Calu3 (cell line): ENCODE data around the gene TIPRL. TPM values are rescaled to one million over a fixed set of nuclear protein-coding genes. Genes with fewer than 3 reads are reported as not detected.

ENCODE experiments used
- BruUV-seq: library from RNA; stranded (reverse); fragments of 400-500 nt; replicated peaks from 2 replicates; lab custom pipeline; 2021; lab: Mats Ljungman, UMichigan
- CTCF ChIA-PET: fragments of 300-600 bp; sonication (Branson Sonifier 250); formaldehyde crosslinking; loops from one replicate; lab custom pipeline; 2022; ENCODE audit warnings: antibody characterized with exemption; lab: Charles Lee
- DNase-seq: peaks from one replicate; pipeline ENCODE4 v3.0.0; 2022
- H3K27ac Mint-ChIP-seq: one replicate; pipeline ENCODE4 v1.8.0; 2022; ENCODE audit warnings: mixed read lengths; ENCODE audit not compliant: unreplicated experiment
- H3K27me3 Mint-ChIP-seq: one replicate; pipeline ENCODE4 v1.8.0; 2022; ENCODE audit warnings: mixed read lengths; ENCODE audit not compliant: unreplicated experiment
- H3K36me3 Mint-ChIP-seq: one replicate; pipeline ENCODE4 v1.8.0; 2022; ENCODE audit warnings: mild to moderate bottlenecking, moderate library complexity, mixed read lengths; ENCODE audit not compliant: insufficient read depth, unreplicated experiment
- H3K4me1 Mint-ChIP-seq: one replicate; pipeline ENCODE4 v1.8.0; 2022; ENCODE audit warnings: mild to moderate bottlenecking, low read depth, mixed read lengths; ENCODE audit not compliant: unreplicated experiment
- H3K4me3 Mint-ChIP-seq: one replicate; pipeline ENCODE4 v1.8.0; 2022; ENCODE audit warnings: mild to moderate bottlenecking, low read depth, moderate library complexity, mixed read lengths; ENCODE audit not compliant: unreplicated experiment
- H3K9me3 Mint-ChIP-seq: one replicate; pipeline ENCODE4 v1.8.0; 2022; ENCODE audit warnings: low read depth, mixed read lengths; ENCODE audit not compliant: unreplicated experiment
- intact Hi-C: fragments of 100-400 bp; cut with micrococcal nuclease; formaldehyde crosslinking; loops from one replicate; pipeline ENCODE4 v1.10.0; 2022; ENCODE audit not compliant: unreplicated experiment
- total RNA-seq: library from RNA; stranded (reverse); gene quantifications from 2 replicates; pipeline ENCODE4 v1.2.3, GENCODE V29; 2022
- TF ChIP-seq, protein P1 (sequence below): fragments of 200-600 bp; IDR thresholded peaks from one replicate; pipeline ENCODE4 v1.8.0; 2022; ENCODE audit warnings: antibody characterized with exemption; ENCODE audit not compliant: unreplicated experiment

TIPRL gene
- total RNA-seq, 1 experiment from 2014 or later: 41.6 TPM

DNA sequence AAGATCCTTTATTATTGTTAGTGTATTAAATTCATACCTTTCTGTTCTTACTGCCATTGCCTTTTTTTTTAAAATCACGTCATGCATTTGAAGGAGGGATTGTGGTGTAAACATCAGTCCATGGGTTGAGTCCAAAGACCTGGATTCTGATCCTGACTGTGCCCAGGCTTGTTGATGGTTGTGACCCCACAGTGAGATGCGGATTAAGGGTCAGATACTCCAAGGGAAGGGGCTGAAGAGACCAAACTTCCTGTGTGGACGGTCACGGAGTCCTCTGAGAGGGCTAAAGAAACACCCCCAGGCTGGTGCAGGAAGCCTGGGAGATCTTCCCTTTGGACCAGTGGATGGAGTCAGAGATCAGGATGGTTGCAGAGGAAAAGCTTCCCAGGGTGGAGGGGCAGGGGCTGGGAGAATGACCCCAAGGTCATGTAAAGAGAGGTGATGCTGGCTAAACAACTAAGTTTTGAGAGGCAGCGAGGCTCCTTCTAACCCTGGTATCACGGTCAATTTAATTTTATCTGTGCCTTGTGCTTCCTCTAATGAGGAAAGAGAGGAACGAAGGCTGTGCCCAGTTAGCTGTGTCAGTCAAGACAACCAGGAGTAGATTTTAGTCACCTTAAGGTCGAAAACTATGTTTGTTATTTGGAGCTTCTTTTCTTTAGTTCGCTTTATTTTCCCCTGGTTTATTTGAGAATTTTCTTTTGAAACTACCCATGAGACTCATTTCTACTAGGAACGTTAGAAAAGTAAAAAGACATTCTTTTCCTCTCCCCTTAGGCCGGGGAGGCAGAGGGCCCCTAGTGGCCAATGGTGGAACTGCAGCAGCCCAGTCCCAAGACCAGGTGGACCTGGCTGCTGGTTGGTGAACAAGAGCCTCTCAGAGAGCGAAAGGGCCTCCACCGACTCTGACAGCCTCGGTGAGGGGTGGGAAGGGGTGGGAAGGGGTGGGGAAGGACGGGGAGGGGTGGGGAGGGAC lies 33.3 kb upstream of the TIPRL start:
- BruUV-seq: no TSS peak
- Mint-ChIP-seq H3K36me3 (no peaks in the 10 kb centered on the region), H3K9me3 (no peaks in the 10 kb centered on the region), H3K27ac (no peak overlapping the region), H3K4me3 (no peak overlapping the region), H3K4me1 (no peaks in the 10 kb centered on the region), H3K27me3 (no peaks in the 10 kb centered on the region)
- CTCF ChIA-PET: interaction anchor here (0.9 kb wide), 1 partner anchor 16 kb away, joined by 4 read pairs; no protein-coding TSS in a partner anchor
- DNase-seq: peak; percentile 96
- intact Hi-C loops: loop anchor here (5.0 kb wide), 1 partner anchor 63 kb away; no protein-coding TSS in a partner anchor
- TF ChIP-seq, protein P1, sequence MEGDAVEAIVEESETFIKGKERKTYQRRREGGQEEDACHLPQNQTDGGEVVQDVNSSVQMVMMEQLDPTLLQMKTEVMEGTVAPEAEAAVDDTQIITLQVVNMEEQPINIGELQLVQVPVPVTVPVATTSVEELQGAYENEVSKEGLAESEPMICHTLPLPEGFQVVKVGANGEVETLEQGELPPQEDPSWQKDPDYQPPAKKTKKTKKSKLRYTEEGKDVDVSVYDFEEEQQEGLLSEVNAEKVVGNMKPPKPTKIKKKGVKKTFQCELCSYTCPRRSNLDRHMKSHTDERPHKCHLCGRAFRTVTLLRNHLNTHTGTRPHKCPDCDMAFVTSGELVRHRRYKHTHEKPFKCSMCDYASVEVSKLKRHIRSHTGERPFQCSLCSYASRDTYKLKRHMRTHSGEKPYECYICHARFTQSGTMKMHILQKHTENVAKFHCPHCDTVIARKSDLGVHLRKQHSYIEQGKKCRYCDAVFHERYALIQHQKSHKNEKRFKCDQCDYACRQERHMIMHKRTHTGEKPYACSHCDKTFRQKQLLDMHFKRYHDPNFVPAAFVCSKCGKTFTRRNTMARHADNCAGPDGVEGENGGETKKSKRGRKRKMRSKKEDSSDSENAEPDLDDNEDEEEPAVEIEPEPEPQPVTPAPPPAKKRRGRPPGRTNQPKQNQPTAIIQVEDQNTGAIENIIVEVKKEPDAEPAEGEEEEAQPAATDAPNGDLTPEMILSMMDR: peak; percentile 98

DNA sequence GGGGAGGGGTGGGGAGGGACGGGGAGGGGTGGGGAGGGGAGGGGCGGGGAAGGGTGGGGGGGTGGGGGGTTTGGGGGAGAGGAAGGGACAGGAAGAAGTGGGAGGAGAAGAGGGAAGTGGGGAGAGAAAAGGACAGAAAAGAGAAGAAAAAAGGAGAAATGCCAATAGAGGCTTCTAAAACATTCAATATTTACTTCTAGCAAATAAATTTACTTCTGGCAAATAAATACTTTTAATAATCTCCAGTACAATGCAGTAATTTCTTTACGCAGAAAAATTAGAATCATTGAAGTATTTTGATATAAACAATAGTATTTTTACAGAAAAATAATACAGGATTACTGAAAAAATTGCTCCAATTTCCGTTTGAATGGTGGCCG lies 32.6 kb upstream of the TIPRL start:
- no peak overlapping the region for H3K4me3 Mint-ChIP-seq
- no peaks in the 10 kb centered on the region for H3K27me3 Mint-ChIP-seq
- H3K4me1 Mint-ChIP-seq: no peaks in the 10 kb centered on the region
- intact Hi-C loops: loop anchor here (5.0 kb wide), 1 partner anchor 64 kb away; no protein-coding TSS in a partner anchor
- H3K9me3 Mint-ChIP-seq: no peaks in the 10 kb centered on the region
- CTCF ChIA-PET: interaction anchor here (0.9 kb wide), 1 partner anchor 15 kb away, joined by 4 read pairs; no protein-coding TSS in a partner anchor
- H3K36me3 Mint-ChIP-seq: no peaks in the 10 kb centered on the region
- H3K27ac Mint-ChIP-seq: no peak overlapping the region
- DNase-seq: no peak
- no TSS peak for BruUV-seq
- TF ChIP-seq, protein P1: no peak

DNA sequence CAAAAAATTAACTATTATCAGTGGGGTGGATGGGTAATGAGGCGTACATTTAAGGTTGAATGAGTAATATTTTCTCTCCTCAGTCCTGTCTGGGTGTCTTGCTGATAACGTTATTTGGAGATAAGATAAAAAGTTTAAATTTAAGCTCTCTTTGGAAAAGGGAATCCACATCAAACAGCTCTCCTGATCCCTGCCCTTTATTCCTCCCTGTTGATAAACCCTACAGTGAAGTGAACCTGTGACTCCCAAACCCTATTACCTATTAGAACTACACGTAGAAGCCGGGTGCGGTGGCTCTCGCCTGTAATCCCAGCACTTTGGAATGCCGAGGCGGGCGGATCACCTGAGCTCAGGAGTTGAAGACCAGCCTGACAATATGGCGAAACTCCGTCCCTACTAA lies 32.1 kb upstream of the TIPRL start:
- CTCF ChIA-PET: no interaction called here
- H3K27me3 Mint-ChIP-seq: no peaks in the 10 kb centered on the region
- no TSS peak for BruUV-seq
- no peak overlapping the region for H3K27ac Mint-ChIP-seq
- TF ChIP-seq, protein P1: no peak
- no peaks in the 10 kb centered on the region for H3K36me3 Mint-ChIP-seq
- intact Hi-C loops: loop anchor here (5.0 kb wide), 1 partner anchor 64 kb away; no protein-coding TSS in a partner anchor
- H3K4me3 Mint-ChIP-seq: no peak overlapping the region
- no peak for DNase-seq
- no peaks in the 10 kb centered on the region for H3K9me3 Mint-ChIP-seq
- no peaks in the 10 kb centered on the region for H3K4me1 Mint-ChIP-seq

DNA sequence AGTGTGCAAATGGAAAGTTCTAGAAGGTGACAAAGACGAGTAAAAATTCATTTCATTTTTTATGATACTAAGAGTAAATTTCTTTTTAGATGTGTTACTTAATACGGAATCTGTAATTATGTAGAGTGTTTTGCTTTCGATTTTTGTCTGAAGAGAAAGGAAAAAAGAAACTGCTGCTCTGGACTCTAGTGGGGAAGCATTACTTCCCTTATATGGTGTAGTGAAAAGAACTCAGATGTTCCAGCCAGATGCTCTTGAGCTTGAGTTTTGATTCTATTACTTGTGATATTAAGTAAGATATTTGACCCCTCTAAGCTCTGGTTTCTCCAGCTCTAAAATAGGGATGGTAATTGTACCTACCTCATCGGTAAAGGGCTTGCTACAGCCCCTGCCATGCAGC lies 29.8 kb upstream of the TIPRL start:
- Mint-ChIP-seq H3K9me3 (no peaks in the 10 kb centered on the region), H3K27me3 (no peaks in the 10 kb centered on the region), H3K4me3 (no peak overlapping the region), H3K27ac (no peak overlapping the region), H3K36me3 (no peaks in the 10 kb centered on the region), H3K4me1 (no peaks in the 10 kb centered on the region)
- TF ChIP-seq, protein P1: no peak
- intact Hi-C loops: loop anchor here (5.0 kb wide), 1 partner anchor 67 kb away; no protein-coding TSS in a partner anchor
- no TSS peak for BruUV-seq
- CTCF ChIA-PET: no interaction called here
- no peak for DNase-seq
